ENCODE measurements around the gene GLT1D1. TPM values are rescaled to one million over a fixed set of nuclear protein-coding genes. Genes with fewer than 3 reads are reported as not detected.

Gene GLT1D1
- total and polyA plus RNA-seq, 2 donors (not counting 1 experiment from before 2014, with no cell fraction given) = under 0.01 TPM; not detected in 1

GRCh38 chr12:128819293-128820144 lies 33.8 kb upstream of the GLT1D1 start:
- Histone ChIP-seq H3K9me3 (ENCODE audit: control insufficient read depth, insufficient read depth, low read depth, low read length) (no peaks in the 10 kb centered on the region), H3K27ac (ENCODE audit: insufficient read depth, low read length) (no peak overlapping the region), H3K4me2 (ENCODE audit: extremely low read depth, insufficient read depth, low read length) (no peak overlapping the region), H3K4me3 (replicated peaks in 1 of 4; ENCODE audit: control extremely low read depth in 1 of 4, insufficient read depth in 1 of 4, low read depth in 3 of 4, low read length in 4 of 4) (no peak overlapping the region), H3K79me2 (ENCODE audit: control insufficient read depth, insufficient read depth, low read length) (peaks cover 84% of the 10 kb centered on the region), H2AFZ (ENCODE audit: low read length) (no peak overlapping the region), H3K4me1 (ENCODE audit: control insufficient read depth, extremely low read depth, insufficient read depth, low read length) (peaks cover 10% of the 10 kb centered on the region), H3K36me3 (ENCODE audit: control insufficient read depth, insufficient read depth, low read length) (peaks cover 2% of the 10 kb centered on the region), H4K20me1 (ENCODE audit: control insufficient read depth, extremely low read depth, insufficient read depth, low read length) (no peaks in the 10 kb centered on the region), H3K9ac (ENCODE audit: insufficient read depth, low read length) (no peak overlapping the region), H3K27me3 (ENCODE audit: control insufficient read depth, insufficient read depth, low read length) (no peaks in the 10 kb centered on the region)
- no peak for DNase-seq (ENCODE audit: low read depth in 2 of 2)
- TF ChIP-seq EZH2 (IDR thresholded peaks at IDR 0.05; ENCODE audit: low read length, missing control alignments) (no peak), CTCF (conservative IDR thresholded peaks at IDR 0.05 in 1 of 2, IDR thresholded peaks at IDR 0.05 in 1 of 2; ENCODE audit: low read depth in 1 of 2, low read length in 2 of 2) (no peak)

- TF ChIP-seq EZH2 (IDR thresholded peaks at IDR 0.05; ENCODE audit: low read length, missing control alignments) (no peak), CTCF (conservative IDR thresholded peaks at IDR 0.05 in 1 of 2, IDR thresholded peaks at IDR 0.05 in 1 of 2; ENCODE audit: low read depth in 1 of 2, low read length in 2 of 2) (no peak)
- H3K9ac ChIP-seq (ENCODE audit: insufficient read depth, low read length) = no peak overlapping the region
These were observed 33.0 kb upstream of the GLT1D1 start for GRCh38 chr12:128820253-128820652.

GRCh38 chr12:128820723-128821432 lies 32.4 kb upstream of the GLT1D1 start:
- Histone ChIP-seq H3K4me1 (ENCODE audit: control insufficient read depth, extremely low read depth, insufficient read depth, low read length) (peaks cover 10% of the 10 kb centered on the region), H2AFZ (ENCODE audit: low read length) (no peak overlapping the region), H3K4me2 (ENCODE audit: extremely low read depth, insufficient read depth, low read length) (no peak overlapping the region), H3K27me3 (ENCODE audit: control insufficient read depth, insufficient read depth, low read length) (no peaks in the 10 kb centered on the region), H3K4me3 (replicated peaks in 1 of 4; ENCODE audit: control extremely low read depth in 1 of 4, insufficient read depth in 1 of 4, low read depth in 3 of 4, low read length in 4 of 4) (no peak overlapping the region), H3K9me3 (ENCODE audit: control insufficient read depth, insufficient read depth, low read depth, low read length) (no peaks in the 10 kb centered on the region), H3K27ac (ENCODE audit: insufficient read depth, low read length) (no peak overlapping the region), H4K20me1 (ENCODE audit: control insufficient read depth, extremely low read depth, insufficient read depth, low read length) (no peaks in the 10 kb centered on the region), H3K9ac (ENCODE audit: insufficient read depth, low read length) (no peak overlapping the region), H3K79me2 (ENCODE audit: control insufficient read depth, insufficient read depth, low read length) (peaks cover 70% of the 10 kb centered on the region), H3K36me3 (ENCODE audit: control insufficient read depth, insufficient read depth, low read length) (no peaks in the 10 kb centered on the region)
- TF ChIP-seq CTCF (conservative IDR thresholded peaks at IDR 0.05 in 1 of 2, IDR thresholded peaks at IDR 0.05 in 1 of 2; ENCODE audit: low read depth in 1 of 2, low read length in 2 of 2) (no peak), EZH2 (IDR thresholded peaks at IDR 0.05; ENCODE audit: low read length, missing control alignments) (no peak)
- DNase-seq (ENCODE audit: low read depth in 2 of 2) = no peak

More at GRCh38 chr12:128820253-128820652, 33.0 kb upstream of the GLT1D1 start:
- H3K4me1 ChIP-seq (ENCODE audit: control insufficient read depth, extremely low read depth, insufficient read depth, low read length) = peaks cover 10% of the 10 kb centered on the region
- H3K9me3 ChIP-seq (ENCODE audit: control insufficient read depth, insufficient read depth, low read depth, low read length) = no peaks in the 10 kb centered on the region
- no peak overlapping the region for H2AFZ ChIP-seq (ENCODE audit: low read length)
- no peak for DNase-seq (ENCODE audit: low read depth in 2 of 2)
- no peaks in the 10 kb centered on the region for H3K27me3 ChIP-seq (ENCODE audit: control insufficient read depth, insufficient read depth, low read length)
- no peaks in the 10 kb centered on the region for H3K36me3 ChIP-seq (ENCODE audit: control insufficient read depth, insufficient read depth, low read length)
- peaks cover 76% of the 10 kb centered on the region for H3K79me2 ChIP-seq (ENCODE audit: control insufficient read depth, insufficient read depth, low read length)
- no peak overlapping the region for H3K27ac ChIP-seq (ENCODE audit: insufficient read depth, low read length)
- H4K20me1 ChIP-seq (ENCODE audit: control insufficient read depth, extremely low read depth, insufficient read depth, low read length) = no peaks in the 10 kb centered on the region
- H3K4me3 ChIP-seq (replicated peaks in 1 of 4; ENCODE audit: control extremely low read depth in 1 of 4, insufficient read depth in 1 of 4, low read depth in 3 of 4, low read length in 4 of 4) = no peak overlapping the region
- H3K4me2 ChIP-seq (ENCODE audit: extremely low read depth, insufficient read depth, low read length) = no peak overlapping the region

All from fibroblast of lung (primary cell).